GM21360 (cell line): ENCODE measurements around the gene ZFR2.
"Not testable (repeated sequence)": the region's sequence is repeated elsewhere in the genome, so short reads cannot be mapped to it uniquely, and the experiment has no call there.

Experiments used
- ATAC-seq: cut with Tn5 transposase; IDR thresholded peaks from one replicate; pipeline ENCODE4 v1.9.1; 2021; ENCODE audit warnings: mild to moderate bottlenecking, moderate library complexity; ENCODE audit not compliant: unreplicated experiment

The ZFR2 gene

DNA sequence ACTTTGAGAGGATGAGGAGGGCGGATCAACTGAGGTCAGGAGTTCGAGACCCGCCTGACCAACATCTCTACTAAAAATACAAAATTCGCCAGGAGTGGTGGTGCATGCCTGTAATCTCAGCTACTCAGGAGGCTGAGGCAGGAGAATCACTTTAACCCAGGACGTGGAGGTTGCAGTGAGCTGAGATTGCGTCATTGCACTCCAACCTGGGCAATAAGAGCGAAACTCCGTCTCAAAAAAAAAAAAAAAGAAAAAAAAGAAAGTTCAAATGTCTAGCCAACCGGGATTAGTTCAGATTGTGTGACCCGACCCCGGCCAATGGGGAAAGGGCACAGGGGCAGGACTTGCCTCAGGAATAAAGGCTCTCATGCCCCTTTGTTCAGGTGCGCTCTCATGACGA lies 5.9 kb upstream of the ZFR2 start:
- ATAC-seq, result not testable (repeated sequence)

- ATAC-seq, result no peak
Observed at GRCh38 chr19:3873151-3873550, 4.3 kb upstream of the ZFR2 start.

DNA sequence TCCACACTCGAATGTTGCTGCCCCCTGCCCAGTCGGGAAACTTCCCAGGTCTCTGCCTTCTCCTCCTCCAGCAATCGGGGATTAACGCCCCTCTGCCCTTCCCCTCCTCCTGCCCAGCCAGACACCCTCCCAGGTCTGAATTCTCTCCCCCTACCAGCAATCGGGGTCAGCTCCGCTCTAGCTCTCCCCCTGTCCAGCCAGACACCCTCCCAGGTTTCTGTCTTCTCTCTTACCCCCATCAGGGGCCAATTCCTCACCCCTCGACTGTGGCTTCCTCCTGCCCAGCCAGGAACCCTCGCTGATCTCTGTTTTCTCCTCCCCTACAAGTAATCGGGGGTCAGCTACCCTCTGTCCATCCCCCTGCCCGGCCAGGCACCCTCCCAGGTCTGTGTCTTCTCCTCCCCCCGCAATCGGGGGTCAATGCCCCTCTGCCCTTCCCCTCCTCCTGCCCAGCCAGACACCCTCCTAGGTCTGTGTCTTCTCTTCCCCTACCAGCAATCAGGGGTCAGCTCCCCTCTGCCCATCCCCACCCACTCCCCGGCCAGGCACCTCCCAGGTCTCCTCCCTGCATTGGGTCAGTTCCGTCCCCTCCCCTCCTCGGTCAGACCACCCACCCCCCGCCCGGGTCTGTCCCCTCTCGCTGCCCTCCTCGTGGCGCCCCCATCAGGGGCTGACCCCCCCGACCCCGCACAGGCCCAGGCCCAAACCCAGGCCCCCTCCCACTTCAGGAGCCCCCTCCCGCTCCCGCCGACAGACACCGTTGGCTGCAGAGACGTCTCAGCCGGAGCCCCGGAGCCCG lies 668 bp downstream of the ZFR2 start:
- ATAC-seq, result no peak

GRCh38 chr19:3866910-3867638 lies 1.8 kb downstream of the ZFR2 start:
- ATAC-seq, result no peak

GRCh38 chr19:3863648-3864047 lies 5.2 kb downstream of the ZFR2 start:
- ATAC-seq, result no peak

DNA sequence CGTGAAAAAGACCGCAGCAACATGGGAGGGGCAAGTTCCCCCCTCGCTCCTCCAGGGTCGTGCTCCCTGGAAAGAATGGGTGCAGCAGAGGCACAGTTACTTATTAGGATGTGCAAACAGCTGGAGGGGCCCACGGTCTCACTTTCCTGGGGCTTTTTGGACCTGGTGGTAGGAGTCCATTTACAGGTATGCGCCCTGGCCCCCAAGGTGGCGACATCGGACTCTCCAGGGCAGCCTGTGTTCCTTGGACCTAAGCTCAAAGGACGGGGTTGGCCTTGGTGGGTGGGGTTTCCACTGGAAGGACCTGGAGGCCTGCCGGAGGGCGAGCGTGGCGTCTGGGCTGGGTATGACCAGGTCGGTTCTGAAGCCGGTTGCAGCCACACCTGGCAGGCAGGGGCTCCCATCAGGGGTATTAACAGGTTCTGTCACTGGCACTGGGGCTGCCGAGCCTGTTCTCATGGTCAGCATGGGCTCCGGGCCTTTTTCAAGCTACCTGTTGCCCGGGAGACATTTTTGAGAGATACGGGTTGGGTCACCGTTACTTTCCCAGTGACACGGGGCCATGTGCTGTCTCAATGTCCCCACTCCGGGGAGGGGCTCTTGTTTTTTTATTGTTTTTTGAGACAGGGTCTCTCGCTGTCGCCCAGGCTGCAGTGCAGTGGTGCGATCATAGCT lies 5.9 kb downstream of the ZFR2 start:
- ATAC-seq, result no peak

DNA sequence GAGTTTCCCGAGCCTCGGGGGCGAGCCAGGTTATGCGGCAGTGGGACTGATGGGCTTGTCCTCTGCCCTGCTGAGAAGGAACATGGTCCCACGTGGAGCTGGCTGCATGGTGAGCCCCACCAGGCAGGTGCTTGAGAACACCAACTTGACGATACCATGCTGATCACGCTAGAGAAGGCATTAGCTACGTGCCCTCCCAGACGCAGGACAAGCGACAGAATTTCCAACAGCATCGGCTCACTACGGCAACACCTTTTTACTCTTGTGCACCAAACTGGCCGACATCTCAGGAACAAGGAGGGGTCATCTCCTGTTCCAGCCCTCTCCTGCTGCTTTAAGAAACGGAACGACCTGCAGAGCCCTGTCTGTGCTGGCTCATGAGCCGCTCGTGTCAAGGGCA lies 8.3 kb downstream of the ZFR2 start:
- ATAC-seq, result no peak

- ATAC-seq, result no peak
Observed at GRCh38 chr19:3857449-3858003, 11.3 kb downstream of the ZFR2 start.

- no peak for ATAC-seq
Observed at GRCh38 chr19:3855320-3855719, 13.5 kb downstream of the ZFR2 start.

DNA sequence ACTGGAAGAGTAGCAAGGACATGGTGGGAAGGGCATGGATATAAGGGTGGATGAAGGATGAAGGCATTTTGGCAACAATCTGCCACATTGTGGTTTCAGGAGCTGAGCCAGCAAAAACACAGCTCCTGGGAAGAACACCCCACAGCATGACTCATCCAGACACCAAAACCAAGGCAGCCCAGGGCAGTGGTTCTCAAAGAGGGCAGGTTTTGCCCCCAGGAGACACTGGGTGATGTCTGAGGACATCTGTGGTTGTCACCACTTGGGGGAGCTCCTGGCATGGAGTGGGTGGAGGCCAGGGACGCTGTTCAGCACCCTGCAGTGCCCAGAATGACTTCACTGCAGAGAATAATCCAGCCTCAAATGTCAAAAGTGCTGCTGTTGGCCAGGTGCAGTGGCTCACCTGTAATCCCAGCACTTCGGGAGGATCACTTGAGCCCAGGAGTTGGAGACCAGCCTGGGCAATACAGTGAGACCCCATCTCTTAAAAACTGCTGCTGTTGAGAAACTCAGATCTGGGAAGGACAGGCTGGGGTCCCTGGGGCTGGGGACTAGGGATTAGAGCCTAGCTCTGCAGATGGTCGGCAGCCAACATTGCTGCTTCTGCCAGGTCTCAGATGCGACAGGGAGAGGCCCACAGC lies 16.1 kb downstream of the ZFR2 start:
- no peak for ATAC-seq

DNA sequence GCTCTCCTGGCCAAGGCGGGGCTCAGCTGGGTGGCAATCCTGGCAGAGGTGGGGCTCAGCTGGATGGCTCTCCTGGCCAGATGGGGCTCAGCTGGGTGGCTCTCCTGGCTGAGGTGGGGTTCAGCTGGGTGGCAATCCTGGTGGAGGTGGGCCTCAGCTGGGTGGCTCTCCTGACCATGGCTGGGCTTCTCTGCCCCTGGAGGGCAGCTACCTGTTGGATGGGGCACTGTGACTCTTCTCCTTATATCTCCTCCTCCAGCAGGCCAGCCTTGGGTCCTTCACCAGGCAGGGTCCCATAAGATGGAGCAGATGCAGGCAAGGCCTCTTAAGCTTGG lies 16.7 kb downstream of the ZFR2 start:
- no peak for ATAC-seq

- ATAC-seq, result no peak
Observed at GRCh38 chr19:3851254-3852176, 17.3 kb downstream of the ZFR2 start.

- no peak for ATAC-seq
Observed at GRCh38 chr19:3850320-3850972, 18.4 kb downstream of the ZFR2 start.

DNA sequence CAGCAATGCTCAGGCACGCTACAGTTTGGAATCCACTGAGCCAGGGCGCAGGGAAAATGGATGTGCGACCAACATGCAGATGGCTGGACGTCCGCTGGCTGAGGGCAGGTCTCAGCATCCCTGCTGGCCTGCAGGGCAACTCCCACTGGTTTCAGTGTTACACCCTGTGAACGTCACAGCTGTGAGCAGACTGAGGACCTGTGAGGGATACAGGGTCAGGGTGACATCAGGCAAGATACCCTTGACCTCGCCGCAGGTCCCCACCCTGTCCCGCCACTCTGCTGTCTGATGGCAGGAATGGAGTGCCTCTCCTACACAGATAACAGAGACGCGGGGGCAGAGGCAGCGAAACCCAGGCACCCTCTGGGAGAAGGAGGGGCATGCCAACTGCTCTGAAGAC lies 19.1 kb downstream of the ZFR2 start:
- no peak for ATAC-seq

DNA sequence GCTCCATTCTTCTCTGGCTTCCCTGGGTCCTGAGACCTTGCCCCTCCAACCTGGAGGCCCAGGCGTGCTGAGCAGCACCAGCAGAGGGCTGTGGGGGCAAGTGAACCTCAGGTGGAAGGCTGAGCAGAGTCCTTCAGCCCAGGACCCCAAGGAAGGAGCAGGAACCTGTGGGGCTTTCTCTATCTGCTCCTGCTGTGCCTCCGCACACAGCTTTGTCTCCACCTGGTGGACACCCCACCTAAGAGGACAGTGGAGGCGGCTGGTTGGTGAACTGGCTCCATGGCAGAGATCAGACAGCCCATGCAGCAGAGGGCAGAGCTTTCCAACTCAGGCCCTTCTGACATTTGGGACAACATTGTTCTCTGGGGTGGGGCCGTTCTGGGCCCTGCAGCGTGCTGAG lies 19.7 kb downstream of the ZFR2 start:
- no peak for ATAC-seq

- ATAC-seq, result no peak
Observed at GRCh38 chr19:3844596-3844995, 24.2 kb downstream of the ZFR2 start.

DNA sequence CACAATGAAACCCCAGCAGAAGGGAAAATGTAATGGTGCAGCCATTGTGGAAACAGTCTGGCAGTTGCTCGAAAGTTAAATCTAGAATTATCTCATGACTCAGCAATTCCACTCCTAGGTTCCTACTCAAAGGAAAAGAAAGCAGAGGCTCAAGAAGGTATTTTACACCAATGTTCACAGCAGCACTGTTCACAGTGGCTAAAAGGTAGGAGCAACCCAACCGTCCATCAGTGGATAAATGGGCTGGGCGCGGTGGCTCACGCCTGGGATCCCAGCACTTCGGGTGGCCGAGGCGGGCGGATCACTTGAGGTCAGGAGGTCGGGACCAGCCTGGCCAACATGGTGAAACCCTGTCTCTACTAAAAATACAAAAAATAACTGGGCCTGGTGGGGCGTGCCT lies 25.9 kb downstream of the ZFR2 start:
- ATAC-seq, result no peak

DNA sequence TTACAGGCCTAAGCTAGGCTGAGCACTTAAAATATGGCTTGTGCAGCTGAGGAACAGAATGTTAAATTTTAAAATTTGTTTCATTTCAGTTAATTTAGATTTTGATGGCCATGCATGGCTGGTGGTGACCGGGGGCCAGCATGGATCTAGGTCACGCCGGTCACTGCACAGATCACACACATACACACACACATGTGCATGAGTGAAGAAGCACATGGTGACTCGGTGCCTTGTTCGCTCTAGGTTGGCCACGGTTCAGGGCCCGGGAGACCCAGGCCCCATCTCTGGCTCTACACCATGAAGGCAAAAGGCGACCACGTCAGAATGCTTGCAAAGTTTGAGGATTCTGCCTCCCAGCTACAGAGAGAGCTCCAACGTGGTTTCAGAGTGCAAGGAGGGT lies 28.0 kb downstream of the ZFR2 start:
- no peak for ATAC-seq

GRCh38 chr19:3839941-3840340 lies 28.9 kb downstream of the ZFR2 start:
- ATAC-seq, result no peak

DNA sequence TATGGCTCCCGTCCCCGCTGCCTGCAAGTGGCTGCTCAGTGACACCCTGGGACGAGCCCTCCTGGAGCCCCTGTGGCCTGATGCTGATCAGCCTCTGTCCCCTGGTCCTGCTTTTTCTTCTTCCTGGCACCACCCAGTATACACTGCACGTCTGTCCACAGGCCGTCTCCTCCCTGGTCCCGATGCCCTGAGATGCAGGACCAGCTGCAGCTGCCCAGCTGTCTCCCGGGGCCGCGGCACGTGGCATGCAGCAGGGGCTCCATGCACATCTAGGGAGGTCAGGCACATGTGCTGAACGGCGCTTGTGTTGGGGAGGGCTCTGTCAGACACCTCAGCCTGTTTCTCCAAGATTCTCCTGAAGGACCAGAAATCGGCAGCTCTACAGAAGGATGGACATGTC lies 30.2 kb downstream of the ZFR2 start:
- no peak for ATAC-seq
